ENCODE measurements around the gene AGAP1. TPM values are rescaled to one million over a fixed set of nuclear protein-coding genes. Genes with fewer than 3 reads are reported as not detected.
A peak's percentile ranks its signal among the peaks of the same experiment; 100 is the strongest.

AGAP1 gene
- total RNA-seq, 1 donor: 18.5 TPM

GRCh38 chr2:236085647-236086046 lies 591.8 kb downstream of the AGAP1 start:
- TF ChIP-seq CTCF (IDR thresholded peaks at IDR 0.05; ENCODE audit: extremely low read depth, low read depth, low read length): no peak
- no peaks in the 10 kb centered on the region for H3K27me3 ChIP-seq (ENCODE audit: insufficient read depth, low read length)
- H3K9me3 ChIP-seq (ENCODE audit: low read depth, low read length): no peaks in the 10 kb centered on the region
- H3K36me3 ChIP-seq (ENCODE audit: insufficient read depth, low read length): no peaks in the 10 kb centered on the region
- H3K27ac ChIP-seq (ENCODE audit: low read depth, low read length): no peak overlapping the region
- no peaks in the 10 kb centered on the region for H3K79me2 ChIP-seq (ENCODE audit: insufficient read depth, low read length)
- H3K4me2 ChIP-seq (ENCODE audit: insufficient read depth, low read length): no peak overlapping the region
- no peak for DNase-seq (ENCODE audit: insufficient read length, low spot score, missing footprints)
- H3K4me1 ChIP-seq (ENCODE audit: insufficient read depth, low read length): no peaks in the 10 kb centered on the region
- H3K4me3 ChIP-seq (ENCODE audit: insufficient read depth, low read length): no peak overlapping the region
- H2AFZ ChIP-seq (ENCODE audit: low read length): no peak overlapping the region
- peaks cover 11% of the 10 kb centered on the region for H4K20me1 ChIP-seq (ENCODE audit: insufficient read depth, low read length)

- no peak for TF ChIP-seq CTCF (IDR thresholded peaks at IDR 0.05; ENCODE audit: extremely low read depth, low read depth, low read length)
- Histone ChIP-seq H3K9me3 (ENCODE audit: low read depth, low read length) (no peaks in the 10 kb centered on the region), H3K4me2 (ENCODE audit: insufficient read depth, low read length) (no peak overlapping the region), H2AFZ (ENCODE audit: low read length) (no peak overlapping the region), H3K4me3 (ENCODE audit: insufficient read depth, low read length) (no peak overlapping the region), H3K4me1 (ENCODE audit: insufficient read depth, low read length) (no peaks in the 10 kb centered on the region), H4K20me1 (ENCODE audit: insufficient read depth, low read length) (peaks cover 8% of the 10 kb centered on the region), H3K27ac (ENCODE audit: low read depth, low read length) (no peak overlapping the region), H3K36me3 (ENCODE audit: insufficient read depth, low read length) (no peaks in the 10 kb centered on the region), H3K79me2 (ENCODE audit: insufficient read depth, low read length) (no peaks in the 10 kb centered on the region), H3K27me3 (ENCODE audit: insufficient read depth, low read length) (no peaks in the 10 kb centered on the region)
- DNase-seq (ENCODE audit: insufficient read length, low spot score, missing footprints): no peak
Observed at GRCh38 chr2:236086403-236086970, 592.6 kb downstream of the AGAP1 start.

- no peaks in the 10 kb centered on the region for H3K36me3 ChIP-seq (ENCODE audit: insufficient read depth, low read length)
- H3K4me3 ChIP-seq (ENCODE audit: insufficient read depth, low read length): no peak overlapping the region
- H3K9me3 ChIP-seq (ENCODE audit: low read depth, low read length): no peaks in the 10 kb centered on the region
- no peaks in the 10 kb centered on the region for H3K4me1 ChIP-seq (ENCODE audit: insufficient read depth, low read length)
- no peak overlapping the region for H3K27ac ChIP-seq (ENCODE audit: low read depth, low read length)
- peaks cover 8% of the 10 kb centered on the region for H4K20me1 ChIP-seq (ENCODE audit: insufficient read depth, low read length)
- no peak overlapping the region for H3K4me2 ChIP-seq (ENCODE audit: insufficient read depth, low read length)
- no peaks in the 10 kb centered on the region for H3K79me2 ChIP-seq (ENCODE audit: insufficient read depth, low read length)
- no peak for TF ChIP-seq CTCF (IDR thresholded peaks at IDR 0.05; ENCODE audit: extremely low read depth, low read depth, low read length)
- H2AFZ ChIP-seq (ENCODE audit: low read length): no peak overlapping the region
- DNase-seq (ENCODE audit: insufficient read length, low spot score, missing footprints): peak; percentile 69
- H3K27me3 ChIP-seq (ENCODE audit: insufficient read depth, low read length): no peaks in the 10 kb centered on the region
Observed at GRCh38 chr2:236086971-236087465, 593.2 kb downstream of the AGAP1 start.

- Histone ChIP-seq H3K4me3 (ENCODE audit: insufficient read depth, low read length) (no peak overlapping the region), H3K27ac (ENCODE audit: low read depth, low read length) (no peak overlapping the region), H3K9me3 (ENCODE audit: low read depth, low read length) (no peaks in the 10 kb centered on the region), H3K79me2 (ENCODE audit: insufficient read depth, low read length) (no peaks in the 10 kb centered on the region), H3K4me1 (ENCODE audit: insufficient read depth, low read length) (no peaks in the 10 kb centered on the region), H3K36me3 (ENCODE audit: insufficient read depth, low read length) (no peaks in the 10 kb centered on the region), H4K20me1 (ENCODE audit: insufficient read depth, low read length) (peaks cover 8% of the 10 kb centered on the region), H3K4me2 (ENCODE audit: insufficient read depth, low read length) (no peak overlapping the region), H2AFZ (ENCODE audit: low read length) (no peak overlapping the region), H3K27me3 (ENCODE audit: insufficient read depth, low read length) (no peaks in the 10 kb centered on the region)
- no peak for DNase-seq (ENCODE audit: insufficient read length, low spot score, missing footprints)
- no peak for TF ChIP-seq CTCF (IDR thresholded peaks at IDR 0.05; ENCODE audit: extremely low read depth, low read depth, low read length)
Observed at GRCh38 chr2:236088368-236089057, 594.7 kb downstream of the AGAP1 start.
